Measurements from ENCODE around the gene TSSK3. TPM values are rescaled to one million over a fixed set of nuclear protein-coding genes. Genes with fewer than 3 reads are reported as not detected.
"Not testable (repeated sequence)": the region's sequence is repeated elsewhere in the genome, so short reads cannot be mapped to it uniquely, and the experiment has no call there.

TSSK3 gene
- total RNA-seq, 1 donor from 2014 or later = 0.90 TPM

GRCh38 chr1:32353431-32353830 lies 8.9 kb upstream of the TSSK3 start:
- H3K4me1 Mint-ChIP-seq (ENCODE audit: low read depth) = peaks cover 41% of the 10 kb centered on the region
- peak overlapping the region; percentile 9 for H3K4me3 Mint-ChIP-seq (ENCODE audit: unreplicated experiment)
- DNase-seq (ENCODE audit: low spot score) = no peak
- H3K27me3 Mint-ChIP-seq (ENCODE audit: low read depth) = no peaks in the 10 kb centered on the region
- peak overlapping the region; percentile 8 for H3K27ac Mint-ChIP-seq (ENCODE audit: unreplicated experiment)
- H3K36me3 Mint-ChIP-seq (ENCODE audit: low read depth) = peaks cover 10% of the 10 kb centered on the region
- TF ChIP-seq CTCF (IDR thresholded peaks at IDR 0.05) = no peak
- no peaks in the 10 kb centered on the region for H3K9me3 Mint-ChIP-seq (ENCODE audit: low read depth)

GRCh38 chr1:32353886-32354570 lies 8.3 kb upstream of the TSSK3 start:
- H3K4me3 Mint-ChIP-seq (ENCODE audit: unreplicated experiment) = peak overlapping the region; percentile 0
- peaks cover 39% of the 10 kb centered on the region for H3K4me1 Mint-ChIP-seq (ENCODE audit: low read depth)
- no peaks in the 10 kb centered on the region for H3K9me3 Mint-ChIP-seq (ENCODE audit: low read depth)
- peaks cover 10% of the 10 kb centered on the region for H3K36me3 Mint-ChIP-seq (ENCODE audit: low read depth)
- TF ChIP-seq CTCF (IDR thresholded peaks at IDR 0.05) = no peak
- DNase-seq (ENCODE audit: low spot score) = no peak
- no peaks in the 10 kb centered on the region for H3K27me3 Mint-ChIP-seq (ENCODE audit: low read depth)
- H3K27ac Mint-ChIP-seq (ENCODE audit: unreplicated experiment) = peak overlapping the region; percentile 8

GRCh38 chr1:32355778-32356177 lies 6.6 kb upstream of the TSSK3 start:
- H3K9me3 Mint-ChIP-seq (ENCODE audit: low read depth) = not testable (repeated sequence)
- peaks cover 28% of the 10 kb centered on the region for H3K4me1 Mint-ChIP-seq (ENCODE audit: low read depth)

GRCh38 chr1:32356478-32356877 lies 5.9 kb upstream of the TSSK3 start:
- Mint-ChIP-seq H3K27ac (ENCODE audit: unreplicated experiment) (no peak overlapping the region), H3K27me3 (ENCODE audit: low read depth) (no peaks in the 10 kb centered on the region), H3K9me3 (ENCODE audit: low read depth) (no peaks in the 10 kb centered on the region), H3K4me3 (ENCODE audit: unreplicated experiment) (no peak overlapping the region), H3K36me3 (ENCODE audit: low read depth) (peaks cover 10% of the 10 kb centered on the region), H3K4me1 (ENCODE audit: low read depth) (peaks cover 27% of the 10 kb centered on the region)
- TF ChIP-seq CTCF (IDR thresholded peaks at IDR 0.05) = no peak
- no peak for DNase-seq (ENCODE audit: low spot score)

More at GRCh38 chr1:32355778-32356177, 6.6 kb upstream of the TSSK3 start:
- not testable (repeated sequence) for H3K4me3 Mint-ChIP-seq (ENCODE audit: unreplicated experiment); DNase-seq (ENCODE audit: low spot score); H3K27ac Mint-ChIP-seq (ENCODE audit: unreplicated experiment); H3K27me3 Mint-ChIP-seq (ENCODE audit: low read depth); H3K36me3 Mint-ChIP-seq (ENCODE audit: low read depth)

- peaks cover 12% of the 10 kb centered on the region for H3K36me3 Mint-ChIP-seq (ENCODE audit: low read depth)
Measured at GRCh38 chr1:32357614-32358013, 4.7 kb upstream of the TSSK3 start.

More at GRCh38 chr1:32357614-32358013, 4.7 kb upstream of the TSSK3 start:
- peaks cover 26% of the 10 kb centered on the region for H3K4me1 Mint-ChIP-seq (ENCODE audit: low read depth)
- TF ChIP-seq CTCF (IDR thresholded peaks at IDR 0.05) = no peak
- no peaks in the 10 kb centered on the region for H3K9me3 Mint-ChIP-seq (ENCODE audit: low read depth)
- no peaks in the 10 kb centered on the region for H3K27me3 Mint-ChIP-seq (ENCODE audit: low read depth)
- DNase-seq (ENCODE audit: low spot score) = no peak
- no peak overlapping the region for H3K4me3 Mint-ChIP-seq (ENCODE audit: unreplicated experiment)
- H3K27ac Mint-ChIP-seq (ENCODE audit: unreplicated experiment) = no peak overlapping the region
